K562 (cell line): ENCODE data around the gene TPRG1L. TPM values are rescaled to one million over a fixed set of nuclear protein-coding genes. Genes with fewer than 3 reads are reported as not detected.

Experiments used
- CAMTA2 ChIP-seq: fragments of 250-450 bp; sonication (Bioruptor Pico); conservative IDR thresholded peaks from 2 replicates; pipeline ENCODE4 v1.5.1; 2022
- E4F1 ChIP-seq: fragments of 250-450 bp; sonication (Bioruptor Pico); IDR thresholded peaks from 2 replicates; pipeline ENCODE4 v1.5.0; 2021; ENCODE audit warnings: mild to moderate bottlenecking, borderline replicate concordance
- MEF2A ChIP-seq: IDR thresholded peaks from 2 replicates; pipeline ENCODE4 v1.6.1; 2011; ENCODE audit warnings: low read depth, mild to moderate bottlenecking, low read length, moderate library complexity; ENCODE audit not compliant: control insufficient read depth
- MTA1 ChIP-seq: fragments of 450-650 bp; IDR thresholded peaks from 2 replicates; pipeline ENCODE4 v1.6.1; 2017; ENCODE audit warnings: borderline replicate concordance
- NFIC ChIP-seq: fragments of 450-650 bp; IDR thresholded peaks from 2 replicates; pipeline ENCODE4 v1.6.1; 2017; ENCODE audit warnings: mild to moderate bottlenecking, inconsistent platforms
- NFXL1 ChIP-seq: fragments of 450-650 bp; formaldehyde crosslinking; IDR thresholded peaks from 2 replicates; pipeline ENCODE4 v1.4.0; 2021; ENCODE audit warnings: mild to moderate bottlenecking
- ZBTB49 ChIP-seq: sonication (generic); formaldehyde crosslinking; IDR thresholded peaks from 2 replicates; pipeline ENCODE4 v1.8.0; 2022; ENCODE audit warnings: missing genetic modification reagents, mild to moderate bottlenecking, borderline replicate concordance
- ZKSCAN8 ChIP-seq: fragments of 200-800 bp; sonication (Bioruptor generic); IDR thresholded peaks from 2 replicates; pipeline ENCODE4 v1.6.1; 2016; ENCODE audit warnings: missing genetic modification characterization, missing compliant biosample characterization
- ZNF217 ChIP-seq: sonication (generic); formaldehyde crosslinking; IDR thresholded peaks from 2 replicates; pipeline ENCODE4 v1.8.0; 2022; ENCODE audit warnings: mild to moderate bottlenecking, missing genetic modification reagents
- ZNF253 ChIP-seq: fragments of 250-450 bp; sonication (Bioruptor Pico); conservative IDR thresholded peaks from 2 replicates; pipeline ENCODE4 v1.6.1; 2021; ENCODE audit warnings: mild to moderate bottlenecking
- polyA plus RNA-seq, 8 experiments: library from polyadenylated mRNA; depleted of rRNA in 4 of 8; stranded (reverse) in 5 of 8; unstranded in 3 of 8; fragments of >200 nt; fragmentation: Nextera tagmentation in 2 of 8; fragmentation: Illumina TruSeq in 1 of 8; extraction: Ambion mirVana in 2 of 8; extraction: Trizol in 1 of 8; gene quantifications; 2 replicates each; pipeline versions ENCODE4 v1.2.1 to v1.2.3, GENCODE V29; 2011 to 2014; ENCODE audit warnings: inconsistent platforms in 1 of 8, missing spikeins in 1 of 8
- total RNA-seq, 7 experiments: library from RNA; depleted of rRNA in 6 of 7; stranded (reverse); fragments of >200 nt in 6 of 7; fragmentation: Illumina TruSeq in 2 of 7; extraction: Trizol in 2 of 7; gene quantifications; 2 replicates each; pipeline versions ENCODE4 v1.2.1 to v1.2.3, GENCODE V29; 2011 to 2021; ENCODE audit warnings: low replicate concordance in 1 of 7

TPRG1L gene
- total and polyA plus RNA-seq, 9 of the 15 experiments (the other 6 are each of a cell fraction or from before 2014, with no cell fraction given) = 1.6 to 11.0 (median 6.2) TPM

GRCh38 chr1:3593745-3594144, 31.1 kb upstream of the TPRG1L start (continued):
- TF ChIP-seq ZBTB49 (no peak), NFXL1 (CRISPR knock-in tag) (no peak), CAMTA2 (CRISPR knock-in tag) (no peak), NFIC (no peak), E4F1 (CRISPR knock-in tag) (no peak), ZNF253 (CRISPR knock-in tag) (no peak), ZNF217 (CRISPR knock-in tag) (no peak), ZKSCAN8 (no peak), MEF2A (no peak), MTA1 (no peak)
